Measurements from ENCODE around the gene RHOBTB3.
A peak's percentile ranks its signal among the peaks of the same experiment; 100 is the strongest.
"Not testable (repeated sequence)": the region's sequence is repeated elsewhere in the genome, so short reads cannot be mapped to it uniquely, and the experiment has no call there.

The RHOBTB3 gene

GRCh38 chr5:95801961-95802360 lies 70.8 kb downstream of the RHOBTB3 start:
- DNase-seq (ENCODE audit: low spot score): no peak

- DNase-seq (ENCODE audit: low spot score): no peak
Observed at GRCh38 chr5:95803271-95804148, 72.4 kb downstream of the RHOBTB3 start.

DNA sequence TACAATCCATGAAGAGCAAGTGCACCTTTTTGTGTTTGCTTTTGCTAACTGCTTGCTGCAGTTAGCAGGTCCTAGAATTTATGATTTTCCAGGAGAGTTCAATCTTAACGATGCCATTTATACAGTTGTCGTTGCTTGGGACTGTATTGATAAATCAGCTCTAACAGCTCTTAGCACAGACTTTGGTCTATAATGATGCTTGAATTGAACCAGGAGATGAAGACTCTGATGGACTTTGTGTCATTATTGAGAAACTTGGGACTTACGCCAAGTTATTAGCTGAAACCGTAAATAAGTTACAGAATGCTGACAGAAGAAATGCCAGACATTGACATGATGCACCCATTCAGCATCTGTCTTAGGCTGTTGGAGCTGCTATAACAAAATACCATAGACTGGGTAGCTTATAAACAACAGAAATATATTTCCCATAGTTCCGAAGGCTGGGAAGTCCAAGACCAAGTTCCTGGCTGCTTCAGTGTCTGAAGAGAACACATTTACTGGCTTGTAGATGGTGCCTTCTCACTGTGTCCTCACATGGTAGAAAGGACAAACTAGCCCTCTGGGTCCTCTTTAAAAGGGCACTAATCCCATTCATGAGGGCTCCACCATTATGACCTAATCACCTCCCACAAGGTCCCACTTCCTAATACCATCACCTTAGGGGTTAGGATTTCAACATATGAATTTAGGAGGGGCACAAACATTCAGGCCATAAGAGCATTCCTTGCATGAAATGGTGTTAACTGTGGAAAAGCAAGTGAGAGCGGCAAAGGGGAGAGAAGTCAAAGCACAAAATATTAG lies 73.8 kb downstream of the RHOBTB3 start:
- no peak for DNase-seq (ENCODE audit: low spot score)

DNA sequence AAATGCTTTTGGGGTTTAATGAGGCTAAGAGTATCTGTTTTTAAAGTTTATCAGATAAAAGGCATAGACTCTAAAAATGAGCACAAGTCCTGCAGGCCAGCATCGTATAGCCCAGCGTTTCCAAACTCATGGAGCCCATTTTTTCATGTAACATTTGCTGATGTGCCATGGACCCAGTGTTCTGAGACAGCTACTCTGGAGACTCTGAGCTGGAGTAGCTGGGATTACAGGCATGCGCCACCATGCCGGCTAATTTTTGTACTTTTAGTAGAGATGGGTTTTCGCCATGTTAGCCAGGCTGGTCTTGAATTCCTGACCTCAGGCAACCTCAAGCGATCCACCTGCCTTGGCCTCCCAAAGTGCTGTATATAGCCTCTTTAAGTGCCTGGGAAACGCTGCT lies 75.6 kb downstream of the RHOBTB3 start:
- no peak for DNase-seq (ENCODE audit: low spot score)

DNA sequence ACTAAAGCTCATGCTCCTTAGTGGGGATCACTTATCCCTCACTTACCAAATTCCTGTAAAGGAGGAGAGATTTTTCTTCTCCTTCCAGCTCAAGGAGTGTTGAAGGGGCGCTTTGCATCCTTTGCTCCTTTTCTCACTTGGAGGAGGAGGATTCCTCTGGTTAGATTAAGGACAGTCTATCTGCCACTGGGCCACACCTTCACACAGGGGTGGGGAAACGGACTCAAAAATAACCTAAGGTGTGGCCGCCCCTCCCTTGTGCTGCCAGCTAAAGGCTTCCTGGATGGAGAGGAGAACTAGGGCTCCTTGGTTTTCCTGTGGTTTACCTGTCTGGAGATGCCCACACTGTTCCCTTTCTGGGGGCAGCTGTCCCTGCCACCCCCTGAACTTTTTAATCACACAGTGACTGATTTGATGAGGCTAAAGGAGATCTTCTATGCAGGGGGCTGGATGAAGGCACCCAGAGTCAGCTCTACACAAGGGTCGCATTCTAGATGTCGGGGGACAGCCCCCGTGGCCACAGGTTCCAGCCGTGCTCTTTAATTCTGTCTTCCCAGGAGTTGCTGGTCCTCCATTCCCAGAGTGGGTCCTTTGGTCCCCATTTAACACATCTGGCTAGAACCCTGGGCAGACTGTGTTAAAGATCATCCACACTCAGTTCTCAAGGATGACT lies 77.0 kb downstream of the RHOBTB3 start:
- no peak for DNase-seq (ENCODE audit: low spot score)

DNA sequence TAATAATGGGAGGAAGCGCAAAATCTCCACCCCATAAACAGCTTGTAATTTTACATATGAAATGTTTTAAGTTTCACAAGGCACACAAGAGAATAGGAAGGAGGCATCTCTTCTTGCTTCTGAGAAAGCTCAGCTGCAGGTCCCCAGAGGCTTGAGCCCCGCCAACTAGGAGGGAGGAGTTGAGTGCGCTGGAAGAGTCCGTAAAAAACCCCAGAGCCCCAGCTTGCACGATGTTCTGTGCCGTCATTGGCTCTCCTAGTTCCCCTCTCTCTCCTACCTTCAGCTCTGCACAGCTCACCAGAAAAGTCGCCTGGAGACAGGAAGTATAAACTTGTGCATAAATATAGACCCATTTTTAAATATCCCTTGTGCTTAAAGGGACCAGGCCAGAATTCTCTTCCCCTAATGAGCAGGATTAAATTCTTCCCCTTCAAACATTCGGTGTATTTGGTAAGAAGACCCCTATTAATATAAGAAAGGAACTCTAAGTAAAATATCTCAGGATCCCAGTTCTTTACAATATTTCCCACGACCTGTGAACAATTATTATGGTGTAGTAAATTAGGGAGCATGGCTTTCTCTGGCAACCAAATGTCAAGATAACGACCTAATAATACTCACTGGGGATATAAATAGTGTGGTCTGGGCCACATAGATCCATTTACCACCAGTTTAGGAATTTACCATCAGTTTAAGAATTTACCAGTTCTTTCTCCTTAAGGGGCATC lies 77.7 kb downstream of the RHOBTB3 start:
- DNase-seq (ENCODE audit: low spot score): peak; percentile 91

DNA sequence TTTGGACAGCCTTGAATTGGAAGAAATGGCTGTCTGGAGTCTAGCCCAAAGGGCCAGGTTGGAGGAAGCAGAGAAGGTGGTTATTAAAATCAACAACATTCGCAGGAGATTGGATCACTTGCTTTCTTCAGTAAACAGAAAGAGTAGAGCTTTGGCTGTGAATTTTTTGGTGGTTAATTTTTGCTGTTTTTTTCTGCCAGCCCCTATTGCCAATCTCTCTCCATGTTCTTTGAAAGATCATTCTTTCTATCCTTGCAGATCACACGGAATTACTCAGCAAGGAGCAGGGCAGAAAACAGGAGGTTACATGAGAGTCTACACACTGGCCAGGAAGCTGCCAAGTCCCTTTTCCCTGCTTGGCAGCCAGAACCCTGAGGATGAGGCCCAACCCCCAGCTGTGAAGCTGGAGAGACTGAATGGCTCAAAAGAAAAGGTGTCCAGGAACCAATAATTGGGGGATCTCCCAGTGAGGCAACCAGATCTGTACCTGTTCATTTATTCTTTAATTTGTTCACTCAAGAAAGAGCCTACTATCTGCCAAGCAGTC lies 78.4 kb downstream of the RHOBTB3 start:
- DNase-seq (ENCODE audit: low spot score): no peak

DNA sequence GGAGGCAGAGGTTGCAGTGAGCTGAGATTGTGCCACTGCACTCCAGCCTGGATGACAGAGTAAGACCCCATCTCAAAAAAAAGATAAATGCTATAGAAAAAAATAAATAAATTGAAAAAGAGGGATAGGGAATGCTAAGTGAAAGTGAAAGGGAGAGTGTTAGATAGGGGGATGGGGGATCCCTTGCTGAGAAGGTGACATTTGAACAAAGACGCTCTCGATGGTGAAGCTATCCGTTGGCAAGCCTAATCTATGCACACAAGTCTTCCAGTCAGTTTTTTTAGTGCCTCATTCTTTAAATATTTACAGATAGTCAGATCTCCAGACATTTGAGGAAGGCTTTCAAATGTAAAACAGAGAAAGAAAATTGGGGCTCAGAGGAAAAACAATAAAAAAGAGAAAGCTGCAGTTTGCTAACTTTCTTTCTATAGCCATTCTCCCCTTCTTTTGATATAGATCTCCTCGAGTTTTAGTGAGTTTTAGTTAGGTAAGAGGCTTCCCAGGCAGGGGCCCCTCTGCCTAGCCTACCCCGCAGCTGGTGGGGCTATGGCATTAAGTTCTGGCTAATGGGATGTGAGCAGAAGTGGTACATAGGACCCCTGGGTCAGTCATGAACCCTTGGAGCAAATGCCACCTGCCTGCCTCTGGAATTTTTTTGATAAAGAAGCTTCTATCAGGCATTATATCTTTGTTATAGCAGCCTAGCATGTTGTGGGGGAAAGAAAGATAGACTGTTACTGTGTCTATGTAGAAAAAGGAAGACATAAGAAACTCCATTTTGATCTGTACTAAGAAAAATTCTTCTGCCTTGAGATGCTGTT lies 79.4 kb downstream of the RHOBTB3 start:
- DNase-seq (ENCODE audit: low spot score): no peak

GRCh38 chr5:95811126-95811423 lies 79.9 kb downstream of the RHOBTB3 start:
- DNase-seq (ENCODE audit: low spot score): not testable (repeated sequence)

- DNase-seq (ENCODE audit: low spot score): not testable (repeated sequence)
Observed at GRCh38 chr5:95811461-95812073, 80.4 kb downstream of the RHOBTB3 start.

GRCh38 chr5:95812074-95812471 lies 80.9 kb downstream of the RHOBTB3 start:
- DNase-seq (ENCODE audit: low spot score): no peak

GRCh38 chr5:95813035-95813434 lies 81.9 kb downstream of the RHOBTB3 start:
- DNase-seq (ENCODE audit: low spot score): not testable (repeated sequence)

GRCh38 chr5:95815155-95815729 lies 84.1 kb downstream of the RHOBTB3 start:
- DNase-seq (ENCODE audit: low spot score): no peak

DNA sequence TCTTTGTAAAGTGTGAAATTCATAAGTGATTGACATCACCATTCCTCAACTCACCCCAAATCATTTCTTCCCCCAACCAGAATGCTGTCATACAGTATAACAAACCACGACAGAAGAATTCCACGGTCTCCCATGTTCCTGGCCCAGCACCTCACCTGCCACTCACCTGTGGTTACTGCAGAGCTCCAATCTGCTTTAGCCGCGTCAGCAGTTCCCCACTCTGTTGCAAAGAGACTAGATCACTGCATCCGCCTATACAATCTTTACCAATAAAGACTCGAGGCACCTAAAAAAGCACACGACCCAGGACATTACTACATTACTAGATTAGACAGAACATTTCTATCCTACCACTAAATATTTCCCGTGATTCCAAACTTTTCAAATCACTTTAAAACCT lies 85.2 kb downstream of the RHOBTB3 start:
- DNase-seq (ENCODE audit: low spot score): no peak

DNA sequence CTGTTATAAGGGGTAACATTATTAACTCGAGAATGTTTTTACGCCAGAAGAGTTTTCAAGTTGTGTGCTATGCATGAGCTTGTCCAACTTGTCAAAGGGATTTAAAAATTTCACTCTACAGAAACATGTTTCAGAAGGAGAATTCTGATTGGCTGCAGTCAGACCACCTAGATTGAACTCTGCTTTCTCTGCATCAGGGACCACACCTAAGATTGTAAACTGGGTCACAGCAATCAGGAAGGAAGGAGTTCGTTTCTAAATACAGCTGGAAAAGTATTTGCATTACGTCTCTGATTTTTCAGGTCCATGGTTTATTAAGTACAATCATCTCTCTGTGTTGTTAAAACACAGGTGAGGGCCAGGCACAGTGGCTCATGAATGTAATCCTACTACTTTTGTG lies 85.6 kb downstream of the RHOBTB3 start:
- no peak for DNase-seq (ENCODE audit: low spot score)

- no peak for DNase-seq (ENCODE audit: low spot score)
Observed at GRCh38 chr5:95817430-95817829, 86.3 kb downstream of the RHOBTB3 start.

DNA sequence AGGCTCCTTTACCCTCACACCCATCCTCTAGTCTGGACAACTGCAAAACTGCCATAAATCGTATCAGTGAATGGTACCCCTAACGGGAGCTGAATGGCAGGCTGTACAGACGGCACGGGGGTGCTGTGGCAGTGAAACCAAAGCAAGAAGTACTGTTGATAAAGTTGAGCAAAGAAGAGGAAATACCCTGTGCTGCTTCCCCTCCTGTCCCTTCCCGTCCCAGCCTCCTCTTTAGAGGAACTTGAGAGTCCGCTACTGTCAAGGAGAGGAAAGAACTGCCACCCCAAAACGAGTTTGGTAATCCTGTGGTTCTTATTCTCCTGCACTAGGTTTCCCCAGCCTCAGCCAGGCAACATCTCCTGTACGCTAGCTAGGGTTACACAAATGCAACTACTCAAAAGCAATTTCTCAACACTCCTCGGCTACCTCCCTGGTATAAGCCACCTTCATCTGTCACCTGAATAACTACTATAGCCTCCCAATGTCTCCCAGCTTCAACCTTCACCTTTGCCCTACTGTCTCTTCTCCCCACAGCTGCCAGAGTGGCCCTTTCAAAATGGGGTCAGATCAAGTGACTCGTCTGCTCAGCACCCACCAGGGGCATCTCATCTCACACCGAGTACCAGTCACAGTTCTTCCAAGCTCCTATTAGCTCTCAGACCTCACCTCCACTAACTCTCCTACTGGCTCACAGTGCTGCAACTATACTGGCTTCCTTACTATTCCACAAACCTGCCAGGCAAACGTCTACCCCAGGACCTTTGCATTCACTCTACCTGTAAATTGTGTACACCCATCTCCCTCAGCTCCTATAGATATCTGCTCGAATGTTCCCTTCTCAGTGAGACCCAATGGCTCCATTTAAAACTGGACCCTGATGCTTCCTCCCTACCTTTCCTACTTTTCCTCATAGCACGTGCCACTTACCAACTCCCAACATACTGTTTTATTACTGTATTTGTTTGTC lies 87.3 kb downstream of the RHOBTB3 start:
- peak; percentile 61 for DNase-seq (ENCODE audit: low spot score)

DNA sequence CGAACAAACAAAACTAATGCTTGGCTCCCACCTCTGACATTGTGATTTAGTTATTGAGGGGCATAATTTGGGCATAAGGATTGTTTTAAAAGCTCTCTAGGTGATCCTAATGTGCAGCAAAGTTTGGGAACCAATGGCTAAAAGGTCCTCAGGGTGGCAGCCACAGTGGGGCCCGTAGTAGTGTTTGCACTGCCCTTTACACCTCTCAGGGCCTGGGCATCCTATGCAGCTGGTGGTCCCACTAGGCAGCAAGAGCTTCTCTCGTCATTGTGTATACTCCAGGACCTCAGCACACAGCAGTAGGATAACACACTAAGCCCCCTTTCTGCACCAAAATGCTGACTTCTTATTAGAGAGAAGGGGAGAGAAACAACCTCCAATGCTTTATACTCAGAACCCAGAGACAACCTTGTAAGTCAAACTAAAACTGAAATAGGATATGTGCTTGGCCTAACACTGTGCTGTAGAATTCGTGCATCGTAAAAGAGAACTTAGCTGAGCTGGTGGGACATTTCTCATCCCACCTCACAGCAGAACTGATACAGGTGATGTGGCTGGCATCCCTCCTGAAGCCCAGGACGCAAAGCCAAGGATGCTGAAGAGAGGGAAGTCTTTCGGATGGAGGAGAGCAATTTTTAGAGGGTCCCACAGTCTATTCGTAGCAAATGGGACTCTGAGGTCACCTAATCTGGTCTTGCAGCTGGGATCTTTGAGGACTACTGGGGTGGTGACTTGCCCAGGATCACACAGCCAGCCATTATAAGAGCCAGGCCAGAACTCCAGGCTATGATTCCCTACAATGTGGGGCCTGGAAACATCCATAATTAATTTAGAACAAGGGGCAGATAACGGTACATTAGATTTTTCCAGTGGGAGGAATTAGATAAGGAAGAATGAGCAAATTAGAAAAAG lies 90.2 kb downstream of the RHOBTB3 start:
- no peak for DNase-seq (ENCODE audit: low spot score)
